SK-N-SH treated with all-trans-retinoic acid at 6 μM for 48 hours (cell line): ENCODE results near the gene C2orf80.

Experiments
- ATAC-seq: fragments of 200-7000 bp; cut with Tn5 transposase; 3 replicates; pipeline ENCODE4 v1.9.1; 2020; ENCODE audit warnings: mild to moderate bottlenecking, moderate library complexity
- ARNTL ChIP-seq: fragments of 450-650 bp; formaldehyde crosslinking; IDR thresholded peaks from 2 replicates; pipeline ENCODE4 v1.5.0; 2020; ENCODE audit warnings: low read depth, mild to moderate bottlenecking, moderate library complexity, borderline replicate concordance
- CSDC2 ChIP-seq: fragments of 250-450 bp; sonication (Bioruptor Pico); IDR thresholded peaks from 2 replicates; pipeline ENCODE4 v1.5.0; 2020; ENCODE audit warnings: mild to moderate bottlenecking, moderate library complexity
- ESRRG ChIP-seq: fragments of 250-450 bp; sonication (Bioruptor Pico); IDR thresholded peaks from 2 replicates; pipeline ENCODE4 v1.6.1; 2021; ENCODE audit warnings: mild to moderate bottlenecking
- GLIS3 ChIP-seq: fragments of 250-450 bp; sonication (Bioruptor Pico); IDR thresholded peaks from 2 replicates; pipeline ENCODE4 v1.5.0; 2020; ENCODE audit warnings: mild to moderate bottlenecking, moderate library complexity
- ISL1 ChIP-seq: fragments of 250-450 bp; sonication (Bioruptor Pico); IDR thresholded peaks from 2 replicates; pipeline ENCODE4 v2.1.2; 2022; ENCODE audit warnings: mild to moderate bottlenecking, moderate library complexity
- OSR1 ChIP-seq: fragments of 250-450 bp; sonication (Bioruptor Pico); IDR thresholded peaks from 2 replicates; pipeline ENCODE4 v1.8.0; 2022; ENCODE audit warnings: moderate library complexity, mild to moderate bottlenecking, inconsistent platforms
- PPARA ChIP-seq: fragments of 250-450 bp; sonication (Bioruptor Pico); IDR thresholded peaks from 2 replicates; pipeline ENCODE4 v1.5.0; 2020; ENCODE audit warnings: mild to moderate bottlenecking, borderline replicate concordance
- RARB ChIP-seq: fragments of 250-450 bp; sonication (Bioruptor Pico); IDR thresholded peaks from 2 replicates; pipeline ENCODE4 v1.8.0; 2021; ENCODE audit warnings: mild to moderate bottlenecking, moderate library complexity
- SNAI2 ChIP-seq: fragments of 250-450 bp; sonication (Bioruptor Pico); IDR thresholded peaks from 2 replicates; pipeline ENCODE4 v1.5.0; 2020; ENCODE audit warnings: mild to moderate bottlenecking, moderate library complexity
- TCF4 ChIP-seq: fragments of 250-450 bp; sonication (Bioruptor Pico); IDR thresholded peaks from 2 replicates; pipeline ENCODE4 v1.8.0; 2021; ENCODE audit warnings: mild to moderate bottlenecking, moderate library complexity, borderline replicate concordance
- TOX ChIP-seq: fragments of 250-450 bp; sonication (Bioruptor Pico); IDR thresholded peaks from 2 replicates; pipeline ENCODE4 v1.8.0; 2021; ENCODE audit warnings: mild to moderate bottlenecking, moderate library complexity, borderline replicate concordance
- ZC3H10 ChIP-seq: fragments of 250-450 bp; sonication (Bioruptor Pico); IDR thresholded peaks from 2 replicates; pipeline ENCODE4 v1.5.1; 2021; ENCODE audit warnings: mild to moderate bottlenecking, moderate library complexity
- ZFP3 ChIP-seq: fragments of 250-450 bp; sonication (Bioruptor Pico); IDR thresholded peaks from 2 replicates; pipeline ENCODE4 v1.5.0; 2020; ENCODE audit warnings: mild to moderate bottlenecking, moderate library complexity
- ZFP30 ChIP-seq: fragments of 450-650 bp; formaldehyde crosslinking; IDR thresholded peaks from 2 replicates; pipeline ENCODE4 v1.5.0; 2022; ENCODE audit warnings: mild to moderate bottlenecking, moderate library complexity
- ZNF565 ChIP-seq: fragments of 450-650 bp; formaldehyde crosslinking; conservative IDR thresholded peaks from 2 replicates; pipeline ENCODE4 v1.5.0; 2020; ENCODE audit warnings: low read depth, mild to moderate bottlenecking, moderate library complexity
- ZNF8 ChIP-seq: fragments of 450-650 bp; formaldehyde crosslinking; IDR thresholded peaks from 2 replicates; pipeline ENCODE4 v1.5.0; 2020; ENCODE audit warnings: mild to moderate bottlenecking, moderate library complexity
- TF ChIP-seq, protein P1 (sequence below): fragments of 250-450 bp; sonication (Bioruptor Pico); IDR thresholded peaks from 2 replicates; pipeline ENCODE4 v1.5.1; 2021; ENCODE audit warnings: mild to moderate bottlenecking, moderate library complexity
- TF ChIP-seq, protein P2 (sequence below): fragments of 250-450 bp; sonication (Bioruptor Pico); IDR thresholded peaks from 2 replicates; pipeline ENCODE4 v1.8.0; 2021; ENCODE audit warnings: low read depth, mild to moderate bottlenecking, moderate library complexity, borderline replicate concordance
- TF ChIP-seq, protein P3 (sequence below): fragments of 250-450 bp; sonication (Bioruptor Pico); IDR thresholded peaks from 2 replicates; pipeline ENCODE4 v1.5.0; 2020; ENCODE audit warnings: mild to moderate bottlenecking, moderate library complexity
- TF ChIP-seq, protein P4 (sequence below): fragments of 250-450 bp; sonication (Bioruptor Pico); IDR thresholded peaks from 2 replicates; pipeline ENCODE4 v1.8.0; 2020; ENCODE audit warnings: mild to moderate bottlenecking, moderate library complexity, borderline replicate concordance
- TF ChIP-seq, protein P5 (sequence below): fragments of 250-450 bp; sonication (Bioruptor Pico); IDR thresholded peaks from 2 replicates; pipeline ENCODE4 v1.5.1; 2020; ENCODE audit warnings: low read depth, mild to moderate bottlenecking, moderate library complexity

Gene C2orf80

DNA sequence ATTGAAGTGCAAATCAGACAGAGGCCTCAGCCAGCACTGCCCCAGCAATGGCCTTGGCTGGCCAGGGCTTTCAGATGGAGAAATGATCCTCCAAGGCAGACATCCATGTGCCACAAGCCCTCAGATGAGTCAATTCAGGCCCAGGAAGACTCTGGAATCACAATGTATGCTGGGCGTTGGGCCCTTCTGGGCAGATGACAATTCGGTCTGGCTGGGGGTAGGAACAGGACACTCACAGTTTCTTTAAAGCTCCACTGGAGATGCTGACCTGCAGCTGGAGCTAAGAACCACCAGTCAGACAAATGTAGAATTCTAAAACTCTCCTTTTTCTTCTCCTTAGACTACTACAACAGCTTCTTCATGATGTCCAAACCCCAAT, 53.1 kb downstream of the C2orf80 start:
- TF ChIP-seq ESRRG (CRISPR knock-in tag) (no peak), ARNTL (CRISPR knock-in tag) (no peak), OSR1 (CRISPR knock-in tag) (no peak), ZNF8 (no peak), RARB (CRISPR knock-in tag) (no peak), ISL1 (CRISPR knock-in tag) (no peak), ZC3H10 (CRISPR knock-in tag) (no peak), ZNF565 (CRISPR knock-in tag) (no peak), SNAI2 (CRISPR knock-in tag) (no peak)
- TF ChIP-seq, protein P1, sequence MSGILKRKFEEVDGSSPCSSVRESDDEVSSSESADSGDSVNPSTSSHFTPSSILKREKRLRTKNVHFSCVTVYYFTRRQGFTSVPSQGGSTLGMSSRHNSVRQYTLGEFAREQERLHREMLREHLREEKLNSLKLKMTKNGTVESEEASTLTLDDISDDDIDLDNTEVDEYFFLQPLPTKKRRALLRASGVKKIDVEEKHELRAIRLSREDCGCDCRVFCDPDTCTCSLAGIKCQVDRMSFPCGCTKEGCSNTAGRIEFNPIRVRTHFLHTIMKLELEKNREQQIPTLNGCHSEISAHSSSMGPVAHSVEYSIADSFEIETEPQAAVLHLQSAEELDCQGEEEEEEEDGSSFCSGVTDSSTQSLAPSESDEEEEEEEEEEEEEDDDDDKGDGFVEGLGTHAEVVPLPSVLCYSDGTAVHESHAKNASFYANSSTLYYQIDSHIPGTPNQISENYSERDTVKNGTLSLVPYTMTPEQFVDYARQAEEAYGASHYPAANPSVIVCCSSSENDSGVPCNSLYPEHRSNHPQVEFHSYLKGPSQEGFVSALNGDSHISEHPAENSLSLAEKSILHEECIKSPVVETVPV, result no peak
- TF ChIP-seq, protein P2, sequence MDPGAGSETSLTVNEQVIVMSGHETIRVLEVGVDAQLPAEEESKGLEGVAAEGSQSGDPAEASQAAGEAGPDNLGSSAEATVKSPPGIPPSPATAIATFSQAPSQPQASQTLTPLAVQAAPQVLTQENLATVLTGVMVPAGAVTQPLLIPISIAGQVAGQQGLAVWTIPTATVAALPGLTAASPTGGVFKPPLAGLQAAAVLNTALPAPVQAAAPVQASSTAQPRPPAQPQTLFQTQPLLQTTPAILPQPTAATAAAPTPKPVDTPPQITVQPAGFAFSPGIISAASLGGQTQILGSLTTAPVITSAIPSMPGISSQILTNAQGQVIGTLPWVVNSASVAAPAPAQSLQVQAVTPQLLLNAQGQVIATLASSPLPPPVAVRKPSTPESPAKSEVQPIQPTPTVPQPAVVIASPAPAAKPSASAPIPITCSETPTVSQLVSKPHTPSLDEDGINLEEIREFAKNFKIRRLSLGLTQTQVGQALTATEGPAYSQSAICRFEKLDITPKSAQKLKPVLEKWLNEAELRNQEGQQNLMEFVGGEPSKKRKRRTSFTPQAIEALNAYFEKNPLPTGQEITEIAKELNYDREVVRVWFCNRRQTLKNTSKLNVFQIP (CRISPR knock-in tag), result no peak
- TF ChIP-seq, protein P3, sequence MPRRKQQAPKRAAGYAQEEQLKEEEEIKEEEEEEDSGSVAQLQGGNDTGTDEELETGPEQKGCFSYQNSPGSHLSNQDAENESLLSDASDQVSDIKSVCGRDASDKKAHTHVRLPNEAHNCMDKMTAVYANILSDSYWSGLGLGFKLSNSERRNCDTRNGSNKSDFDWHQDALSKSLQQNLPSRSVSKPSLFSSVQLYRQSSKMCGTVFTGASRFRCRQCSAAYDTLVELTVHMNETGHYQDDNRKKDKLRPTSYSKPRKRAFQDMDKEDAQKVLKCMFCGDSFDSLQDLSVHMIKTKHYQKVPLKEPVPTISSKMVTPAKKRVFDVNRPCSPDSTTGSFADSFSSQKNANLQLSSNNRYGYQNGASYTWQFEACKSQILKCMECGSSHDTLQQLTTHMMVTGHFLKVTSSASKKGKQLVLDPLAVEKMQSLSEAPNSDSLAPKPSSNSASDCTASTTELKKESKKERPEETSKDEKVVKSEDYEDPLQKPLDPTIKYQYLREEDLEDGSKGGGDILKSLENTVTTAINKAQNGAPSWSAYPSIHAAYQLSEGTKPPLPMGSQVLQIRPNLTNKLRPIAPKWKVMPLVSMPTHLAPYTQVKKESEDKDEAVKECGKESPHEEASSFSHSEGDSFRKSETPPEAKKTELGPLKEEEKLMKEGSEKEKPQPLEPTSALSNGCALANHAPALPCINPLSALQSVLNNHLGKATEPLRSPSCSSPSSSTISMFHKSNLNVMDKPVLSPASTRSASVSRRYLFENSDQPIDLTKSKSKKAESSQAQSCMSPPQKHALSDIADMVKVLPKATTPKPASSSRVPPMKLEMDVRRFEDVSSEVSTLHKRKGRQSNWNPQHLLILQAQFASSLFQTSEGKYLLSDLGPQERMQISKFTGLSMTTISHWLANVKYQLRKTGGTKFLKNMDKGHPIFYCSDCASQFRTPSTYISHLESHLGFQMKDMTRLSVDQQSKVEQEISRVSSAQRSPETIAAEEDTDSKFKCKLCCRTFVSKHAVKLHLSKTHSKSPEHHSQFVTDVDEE (CRISPR knock-in tag), result no peak
- TF ChIP-seq, protein P4, sequence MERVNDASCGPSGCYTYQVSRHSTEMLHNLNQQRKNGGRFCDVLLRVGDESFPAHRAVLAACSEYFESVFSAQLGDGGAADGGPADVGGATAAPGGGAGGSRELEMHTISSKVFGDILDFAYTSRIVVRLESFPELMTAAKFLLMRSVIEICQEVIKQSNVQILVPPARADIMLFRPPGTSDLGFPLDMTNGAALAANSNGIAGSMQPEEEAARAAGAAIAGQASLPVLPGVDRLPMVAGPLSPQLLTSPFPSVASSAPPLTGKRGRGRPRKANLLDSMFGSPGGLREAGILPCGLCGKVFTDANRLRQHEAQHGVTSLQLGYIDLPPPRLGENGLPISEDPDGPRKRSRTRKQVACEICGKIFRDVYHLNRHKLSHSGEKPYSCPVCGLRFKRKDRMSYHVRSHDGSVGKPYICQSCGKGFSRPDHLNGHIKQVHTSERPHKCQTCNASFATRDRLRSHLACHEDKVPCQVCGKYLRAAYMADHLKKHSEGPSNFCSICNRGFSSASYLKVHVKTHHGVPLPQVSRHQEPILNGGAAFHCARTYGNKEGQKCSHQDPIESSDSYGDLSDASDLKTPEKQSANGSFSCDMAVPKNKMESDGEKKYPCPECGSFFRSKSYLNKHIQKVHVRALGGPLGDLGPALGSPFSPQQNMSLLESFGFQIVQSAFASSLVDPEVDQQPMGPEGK (CRISPR knock-in tag), result no peak
- ATAC-seq, result no peak

DNA sequence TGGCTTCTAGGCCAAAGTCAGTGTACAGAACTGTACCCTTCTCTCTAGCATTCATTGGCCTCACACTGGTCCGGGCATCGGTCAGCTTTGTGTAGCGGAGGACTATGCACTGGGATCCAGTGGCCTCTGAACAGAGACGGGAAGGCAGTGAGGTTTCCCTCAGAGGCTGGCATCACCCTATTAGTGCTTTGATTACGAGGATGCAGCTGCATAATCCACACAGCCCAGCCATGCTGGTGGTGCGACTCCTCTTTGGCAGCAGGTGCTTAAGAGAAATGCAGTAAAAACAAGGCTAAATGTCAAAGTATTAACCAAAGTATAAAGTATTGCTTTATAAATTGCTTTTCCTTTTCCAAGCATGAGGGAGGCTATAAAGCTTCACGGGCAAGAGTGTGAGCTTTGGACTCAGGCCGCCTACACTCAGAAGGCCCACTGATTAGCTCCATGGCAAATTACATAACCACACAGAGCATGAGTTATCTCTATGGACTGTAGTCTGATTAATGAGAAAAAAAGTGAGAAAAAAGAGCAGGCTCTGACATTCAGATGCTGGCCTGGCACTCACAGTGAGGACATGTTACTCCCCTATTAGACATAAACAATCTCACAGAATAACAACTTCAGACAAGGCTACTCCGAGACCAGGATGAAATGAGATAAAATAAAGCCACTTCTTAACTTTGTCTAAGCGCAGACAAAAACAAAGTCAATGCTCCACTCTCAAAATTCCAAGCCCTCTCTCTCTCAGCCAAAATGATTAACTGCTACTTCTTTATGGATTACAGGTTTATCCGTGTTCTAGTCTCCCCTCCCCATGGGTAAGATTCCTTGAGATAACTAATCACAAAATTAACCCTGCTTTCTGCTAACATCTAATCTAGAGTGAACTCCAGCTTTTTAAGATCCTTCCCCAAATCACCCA, 53.8 kb downstream of the C2orf80 start:
- ATAC-seq, result no peak
- TF ChIP-seq ARNTL (CRISPR knock-in tag), result no peak
- no peak for TF ChIP-seq RARB (CRISPR knock-in tag)
- no peak for TF ChIP-seq ZC3H10 (CRISPR knock-in tag)
- TF ChIP-seq ZNF8, result no peak
- TF ChIP-seq, protein P4 (CRISPR knock-in tag), result no peak
- TF ChIP-seq ZNF565 (CRISPR knock-in tag), result no peak
- no peak for TF ChIP-seq CSDC2 (CRISPR knock-in tag)
- TF ChIP-seq, protein P5, sequence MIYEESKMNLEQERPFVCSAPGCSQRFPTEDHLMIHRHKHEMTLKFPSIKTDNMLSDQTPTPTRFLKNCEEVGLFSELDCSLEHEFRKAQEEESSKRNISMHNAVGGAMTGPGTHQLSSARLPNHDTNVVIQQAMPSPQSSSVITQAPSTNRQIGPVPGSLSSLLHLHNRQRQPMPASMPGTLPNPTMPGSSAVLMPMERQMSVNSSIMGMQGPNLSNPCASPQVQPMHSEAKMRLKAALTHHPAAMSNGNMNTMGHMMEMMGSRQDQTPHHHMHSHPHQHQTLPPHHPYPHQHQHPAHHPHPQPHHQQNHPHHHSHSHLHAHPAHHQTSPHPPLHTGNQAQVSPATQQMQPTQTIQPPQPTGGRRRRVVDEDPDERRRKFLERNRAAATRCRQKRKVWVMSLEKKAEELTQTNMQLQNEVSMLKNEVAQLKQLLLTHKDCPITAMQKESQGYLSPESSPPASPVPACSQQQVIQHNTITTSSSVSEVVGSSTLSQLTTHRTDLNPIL (CRISPR knock-in tag), result no peak
- TF ChIP-seq, protein P3 (CRISPR knock-in tag), result no peak
- no peak for TF ChIP-seq TCF4 (CRISPR knock-in tag)
- no peak for TF ChIP-seq ZFP30 (CRISPR knock-in tag)
- TF ChIP-seq, protein P1, result no peak
- no peak for TF ChIP-seq GLIS3 (CRISPR knock-in tag)
- no peak for TF ChIP-seq ZFP3 (CRISPR knock-in tag)
- TF ChIP-seq PPARA (CRISPR knock-in tag), result no peak
- TF ChIP-seq TOX, result no peak
- TF ChIP-seq ISL1 (CRISPR knock-in tag), result no peak
- TF ChIP-seq ESRRG (CRISPR knock-in tag), result no peak
- TF ChIP-seq, all 23 proteins: peak for 0
